ENCODE measurements around the gene FOXL2NB.

The FOXL2NB gene

DNA sequence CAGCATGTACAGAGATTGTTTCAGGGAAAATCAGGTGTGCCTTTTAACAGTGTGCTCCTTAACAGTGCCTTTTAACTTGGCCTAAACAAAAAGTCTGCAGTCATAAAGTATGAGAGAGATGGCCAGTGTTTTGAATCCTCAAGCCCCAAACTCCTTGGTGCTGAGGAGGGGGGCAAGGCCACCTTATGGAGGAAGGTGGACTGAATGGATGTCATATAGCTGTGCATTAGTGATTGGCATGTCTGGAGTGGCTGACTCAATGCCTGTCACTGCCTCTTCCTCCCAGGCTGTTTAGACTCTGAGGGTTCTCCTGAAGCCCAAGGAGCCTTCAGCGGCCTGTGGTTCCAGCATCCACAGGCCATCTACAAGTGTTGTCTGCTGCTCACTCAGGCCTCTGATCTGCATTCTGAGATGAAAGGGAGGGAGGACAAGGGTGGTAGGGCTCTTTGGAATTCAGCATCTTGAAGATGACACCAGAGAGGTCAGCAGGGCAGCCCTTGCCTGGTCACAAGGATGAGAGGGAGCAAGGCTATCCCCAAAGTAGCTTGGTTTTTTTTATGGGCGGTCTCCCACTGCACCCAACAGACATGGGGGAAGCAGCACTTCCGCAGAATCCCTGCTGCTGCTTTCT is 1.5 kb downstream of the FOXL2NB start:
- Histone ChIP-seq H3K4me1 (peaks cover 30% of the 10 kb centered on the region), H3K4me3 (ENCODE audit: low read depth, low read length) (peak overlapping the region; percentile 71), H3K9me3 (ENCODE audit: control insufficient read depth, low read length) (no peaks in the 10 kb centered on the region), H3K36me3 (ENCODE audit: control insufficient read depth, insufficient read depth, low read length) (no peaks in the 10 kb centered on the region), H3K79me2 (peaks cover 55% of the 10 kb centered on the region), H3K27ac (peak overlapping the region; percentile 95), H3K27me3 (ENCODE audit: control insufficient read depth, insufficient read depth, low read length) (no peaks in the 10 kb centered on the region), H3K9ac (peak overlapping the region; percentile 91), H3K4me2 (ENCODE audit: low read length) (peak overlapping the region; percentile 88), H2AFZ (no peak overlapping the region)
- TF ChIP-seq, protein P1, sequence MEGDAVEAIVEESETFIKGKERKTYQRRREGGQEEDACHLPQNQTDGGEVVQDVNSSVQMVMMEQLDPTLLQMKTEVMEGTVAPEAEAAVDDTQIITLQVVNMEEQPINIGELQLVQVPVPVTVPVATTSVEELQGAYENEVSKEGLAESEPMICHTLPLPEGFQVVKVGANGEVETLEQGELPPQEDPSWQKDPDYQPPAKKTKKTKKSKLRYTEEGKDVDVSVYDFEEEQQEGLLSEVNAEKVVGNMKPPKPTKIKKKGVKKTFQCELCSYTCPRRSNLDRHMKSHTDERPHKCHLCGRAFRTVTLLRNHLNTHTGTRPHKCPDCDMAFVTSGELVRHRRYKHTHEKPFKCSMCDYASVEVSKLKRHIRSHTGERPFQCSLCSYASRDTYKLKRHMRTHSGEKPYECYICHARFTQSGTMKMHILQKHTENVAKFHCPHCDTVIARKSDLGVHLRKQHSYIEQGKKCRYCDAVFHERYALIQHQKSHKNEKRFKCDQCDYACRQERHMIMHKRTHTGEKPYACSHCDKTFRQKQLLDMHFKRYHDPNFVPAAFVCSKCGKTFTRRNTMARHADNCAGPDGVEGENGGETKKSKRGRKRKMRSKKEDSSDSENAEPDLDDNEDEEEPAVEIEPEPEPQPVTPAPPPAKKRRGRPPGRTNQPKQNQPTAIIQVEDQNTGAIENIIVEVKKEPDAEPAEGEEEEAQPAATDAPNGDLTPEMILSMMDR (IDR thresholded peaks at IDR 0.05) = no peak

DNA sequence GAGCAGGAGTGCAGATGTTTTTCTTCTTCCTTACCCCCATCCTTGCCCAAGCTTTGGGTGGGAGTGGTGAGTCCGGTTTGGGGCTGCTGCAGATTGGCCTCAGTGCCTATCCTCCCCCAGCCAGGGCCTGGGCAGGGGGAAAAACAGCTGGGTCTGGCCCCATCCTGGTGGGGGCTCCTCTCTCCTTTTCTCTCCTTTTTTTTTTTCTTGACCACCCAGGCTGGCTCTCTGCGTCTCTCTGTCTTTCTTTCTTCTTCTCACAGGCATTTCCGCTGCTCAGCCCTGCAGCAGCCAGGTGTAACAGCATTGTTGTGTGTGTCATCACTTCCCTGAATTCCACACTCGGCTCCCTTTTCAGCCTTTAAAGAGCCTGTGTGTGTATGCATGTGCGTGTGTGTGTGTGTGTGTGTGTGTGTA is 2.0 kb downstream of the FOXL2NB start:
- Histone ChIP-seq H3K79me2 (peaks cover 50% of the 10 kb centered on the region), H3K9ac (peak overlapping the region; percentile 91), H3K4me3 (ENCODE audit: low read depth, low read length) (peak overlapping the region; percentile 71), H3K27me3 (ENCODE audit: control insufficient read depth, insufficient read depth, low read length) (no peaks in the 10 kb centered on the region), H3K9me3 (ENCODE audit: control insufficient read depth, low read length) (no peaks in the 10 kb centered on the region), H3K4me2 (ENCODE audit: low read length) (peak overlapping the region; percentile 88), H3K27ac (peak overlapping the region; percentile 95), H3K36me3 (ENCODE audit: control insufficient read depth, insufficient read depth, low read length) (no peaks in the 10 kb centered on the region), H2AFZ (no peak overlapping the region), H3K4me1 (peaks cover 30% of the 10 kb centered on the region)
- TF ChIP-seq, protein P1 (IDR thresholded peaks at IDR 0.05) = no peak

DNA sequence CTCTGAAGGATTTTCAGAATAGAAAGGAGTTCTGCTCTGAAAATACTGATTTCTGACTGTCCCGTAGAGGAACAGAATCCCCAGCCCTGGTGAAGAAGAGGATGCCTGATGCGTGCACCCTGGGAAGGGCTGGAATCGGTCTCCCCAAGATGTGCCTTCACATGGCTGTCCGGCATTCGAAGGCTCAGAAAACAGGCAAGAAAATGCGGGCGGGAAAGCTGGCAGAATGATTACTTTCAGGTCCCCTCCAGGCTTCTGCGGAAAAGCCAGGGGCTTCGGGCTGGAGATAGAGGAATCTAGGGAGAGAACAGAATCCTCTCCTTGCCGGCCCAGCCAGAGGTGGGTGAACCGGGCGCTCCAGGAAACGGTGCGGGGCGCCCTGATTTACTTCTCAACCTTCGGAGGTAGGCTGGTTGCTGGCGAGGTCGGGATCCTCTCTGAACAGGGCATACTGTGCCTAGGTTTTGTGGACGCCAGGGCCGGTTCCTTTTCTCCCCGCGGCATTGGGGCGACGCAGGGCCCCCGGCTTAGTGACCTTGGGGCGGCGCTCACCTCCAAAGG is 2.5 kb downstream of the FOXL2NB start:
- H3K4me3 ChIP-seq (ENCODE audit: low read depth, low read length) = peak overlapping the region; percentile 71
- TF ChIP-seq, protein P1 (IDR thresholded peaks at IDR 0.05) = no peak
- H3K36me3 ChIP-seq (ENCODE audit: control insufficient read depth, insufficient read depth, low read length) = no peaks in the 10 kb centered on the region
- peaks cover 30% of the 10 kb centered on the region for H3K4me1 ChIP-seq
- H3K4me2 ChIP-seq (ENCODE audit: low read length) = peak overlapping the region; percentile 88
- peak overlapping the region; percentile 66 for H2AFZ ChIP-seq
- no peaks in the 10 kb centered on the region for H3K27me3 ChIP-seq (ENCODE audit: control insufficient read depth, insufficient read depth, low read length)
- H3K9ac ChIP-seq = peak overlapping the region; percentile 91
- no peaks in the 10 kb centered on the region for H3K9me3 ChIP-seq (ENCODE audit: control insufficient read depth, low read length)
- H3K27ac ChIP-seq = peak overlapping the region; percentile 95
- H3K79me2 ChIP-seq = peaks cover 45% of the 10 kb centered on the region

DNA sequence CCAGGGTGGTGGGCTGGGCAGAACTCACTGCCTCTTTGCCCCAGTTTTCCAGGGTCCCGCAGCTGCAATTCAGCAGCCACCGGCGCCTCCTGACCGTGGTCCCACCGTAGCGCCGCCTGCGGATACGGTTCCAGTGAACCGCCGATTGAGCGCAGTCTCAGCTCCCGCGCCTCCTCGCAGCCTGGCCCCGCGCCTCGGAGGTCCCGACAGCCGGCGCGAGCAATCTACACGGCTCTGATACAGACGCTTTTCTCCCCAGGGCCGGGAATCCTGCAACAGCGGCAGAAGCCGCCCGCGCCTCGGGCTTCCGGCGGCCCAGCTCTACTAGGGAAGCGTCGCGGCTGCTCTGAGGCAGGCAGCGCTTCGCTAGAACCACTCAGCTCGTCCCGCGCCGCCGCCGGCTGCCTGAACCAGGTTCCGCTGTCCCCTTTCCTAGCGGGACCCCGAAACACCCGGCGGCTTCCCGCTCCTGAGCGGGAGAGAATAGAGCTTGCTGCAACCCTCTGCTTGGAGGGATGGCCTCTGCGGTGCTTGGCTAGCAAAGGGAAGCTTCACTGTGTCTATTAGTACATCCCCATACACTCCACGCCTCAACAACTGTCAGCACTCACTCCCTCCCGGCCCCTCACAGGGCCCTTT is 3.1 kb downstream of the FOXL2NB start:
- peak overlapping the region; percentile 91 for H3K9ac ChIP-seq
- peaks cover 30% of the 10 kb centered on the region for H3K4me1 ChIP-seq
- H3K27ac ChIP-seq = peak overlapping the region; percentile 95
- no peaks in the 10 kb centered on the region for H3K27me3 ChIP-seq (ENCODE audit: control insufficient read depth, insufficient read depth, low read length)
- TF ChIP-seq, protein P1 (IDR thresholded peaks at IDR 0.05) = no peak
- H3K4me3 ChIP-seq (ENCODE audit: low read depth, low read length) = peak overlapping the region; percentile 71
- H3K4me2 ChIP-seq (ENCODE audit: low read length) = peak overlapping the region; percentile 88
- H3K9me3 ChIP-seq (ENCODE audit: control insufficient read depth, low read length) = no peaks in the 10 kb centered on the region
- no peaks in the 10 kb centered on the region for H3K36me3 ChIP-seq (ENCODE audit: control insufficient read depth, insufficient read depth, low read length)
- peaks cover 39% of the 10 kb centered on the region for H3K79me2 ChIP-seq
- H2AFZ ChIP-seq = peak overlapping the region; percentile 66
